ENCODE data around the gene NACA. TPM values are rescaled to one million over a fixed set of nuclear protein-coding genes. Genes with fewer than 3 reads are reported as not detected.

Gene NACA
- total and polyA plus RNA-seq, 2 of the 13 experiments (the other 11 are each of a cell fraction or from before 2014, with no cell fraction given) = 799 to 1,700 TPM

DNA sequence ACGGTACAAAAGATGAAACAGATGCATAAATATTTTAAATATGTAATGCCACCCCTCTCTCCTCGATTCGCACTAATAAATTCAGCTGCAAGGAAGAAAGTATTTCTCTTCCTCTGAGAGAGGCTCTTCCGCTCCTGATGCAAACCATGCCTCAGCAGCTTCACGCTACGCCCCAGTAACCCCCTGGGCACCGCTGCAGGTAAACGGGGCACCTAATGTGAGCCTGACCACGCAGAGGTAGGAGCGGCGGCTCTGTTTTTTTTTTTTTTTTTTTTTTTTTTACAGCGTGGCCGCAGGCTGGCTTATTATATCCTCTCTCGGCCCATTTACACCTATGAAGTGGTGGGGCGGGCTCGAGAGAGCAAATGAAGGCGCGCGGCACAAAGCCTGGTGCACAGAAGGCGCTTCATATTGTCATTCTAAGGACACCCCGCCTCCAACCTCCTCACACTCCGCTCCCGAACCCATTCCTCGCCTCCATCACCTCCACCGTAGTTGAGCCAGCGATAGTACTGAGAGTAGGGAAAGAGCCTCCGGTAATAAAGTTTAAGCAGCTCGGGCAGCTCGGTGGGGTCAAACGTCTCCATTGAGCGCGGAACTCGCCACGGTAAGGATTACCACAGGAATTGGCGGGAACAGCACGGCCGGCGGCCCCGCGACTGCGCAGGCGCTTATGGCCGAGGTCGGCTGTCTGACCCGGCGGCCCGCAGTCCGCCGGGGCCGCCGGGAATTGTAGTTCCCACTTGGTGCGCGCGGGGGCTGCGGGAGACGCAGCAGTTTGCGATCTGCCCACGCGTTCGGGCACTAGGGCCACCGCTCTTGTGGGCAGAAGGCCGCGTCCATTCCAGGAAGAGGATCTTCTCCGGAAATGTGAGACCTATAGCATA is 26.9 kb upstream of the NACA start, which contains the start of gene PRIM1 (continued):
- TF ChIP-seq, protein P1, sequence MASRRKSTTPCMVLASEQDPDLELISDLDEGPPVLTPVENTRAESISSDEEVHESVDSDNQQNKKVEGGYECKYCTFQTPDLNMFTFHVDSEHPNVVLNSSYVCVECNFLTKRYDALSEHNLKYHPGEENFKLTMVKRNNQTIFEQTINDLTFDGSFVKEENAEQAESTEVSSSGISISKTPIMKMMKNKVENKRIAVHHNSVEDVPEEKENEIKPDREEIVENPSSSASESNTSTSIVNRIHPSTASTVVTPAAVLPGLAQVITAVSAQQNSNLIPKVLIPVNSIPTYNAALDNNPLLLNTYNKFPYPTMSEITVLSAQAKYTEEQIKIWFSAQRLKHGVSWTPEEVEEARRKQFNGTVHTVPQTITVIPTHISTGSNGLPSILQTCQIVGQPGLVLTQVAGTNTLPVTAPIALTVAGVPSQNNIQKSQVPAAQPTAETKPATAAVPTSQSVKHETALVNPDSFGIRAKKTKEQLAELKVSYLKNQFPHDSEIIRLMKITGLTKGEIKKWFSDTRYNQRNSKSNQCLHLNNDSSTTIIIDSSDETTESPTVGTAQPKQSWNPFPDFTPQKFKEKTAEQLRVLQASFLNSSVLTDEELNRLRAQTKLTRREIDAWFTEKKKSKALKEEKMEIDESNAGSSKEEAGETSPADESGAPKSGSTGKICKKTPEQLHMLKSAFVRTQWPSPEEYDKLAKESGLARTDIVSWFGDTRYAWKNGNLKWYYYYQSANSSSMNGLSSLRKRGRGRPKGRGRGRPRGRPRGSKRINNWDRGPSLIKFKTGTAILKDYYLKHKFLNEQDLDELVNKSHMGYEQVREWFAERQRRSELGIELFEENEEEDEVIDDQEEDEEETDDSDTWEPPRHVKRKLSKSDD (CRISPR knock-in tag; IDR thresholded peaks at IDR 0.05; ENCODE audit: low read depth) = no peak
- TF ChIP-seq ZNF30 (CRISPR knock-in tag; IDR thresholded peaks at IDR 0.05) (no peak), ZNF350 (CRISPR knock-in tag; IDR thresholded peaks at IDR 0.05; ENCODE audit: borderline replicate concordance, low read depth) (peak; percentile 65; the same call in 1 of the 2 replicates), GTF2F1 (IDR thresholded peaks at IDR 0.05; ENCODE audit: low read length) (no peak), CENPT (CRISPR knock-in tag; IDR thresholded peaks at IDR 0.05; ENCODE audit: low read depth) (no peak), PHF20 (CRISPR knock-in tag; IDR thresholded peaks at IDR 0.05) (peak; percentile 46; the same call in 1 of the 2 replicates), SMAD9 (CRISPR knock-in tag; IDR thresholded peaks at IDR 0.05) (no peak), KDM3A (CRISPR knock-in tag; IDR thresholded peaks at IDR 0.05; ENCODE audit: low read depth) (peak; percentile 20; the same call in 1 of the 2 replicates), HOXA3 (CRISPR knock-in tag; IDR thresholded peaks at IDR 0.05) (no peak)
- TF ChIP-seq, protein P2, sequence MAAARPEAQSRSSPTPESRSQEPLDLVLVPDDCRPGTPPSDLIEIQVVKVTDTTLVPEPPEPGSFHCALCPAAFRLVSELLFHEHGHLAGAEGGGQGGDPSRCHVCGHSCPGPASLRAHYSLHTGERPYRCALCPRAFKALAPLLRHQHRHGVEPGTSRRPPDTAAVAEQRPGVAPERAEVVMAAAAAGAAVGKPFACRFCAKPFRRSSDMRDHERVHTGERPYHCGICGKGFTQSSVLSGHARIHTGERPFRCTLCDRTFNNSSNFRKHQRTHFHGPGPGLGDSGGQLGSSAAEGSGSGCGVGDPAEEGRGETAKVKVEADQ (CRISPR knock-in tag; IDR thresholded peaks at IDR 0.05; ENCODE audit: borderline replicate concordance) = no peak
- TF ChIP-seq, protein P3, sequence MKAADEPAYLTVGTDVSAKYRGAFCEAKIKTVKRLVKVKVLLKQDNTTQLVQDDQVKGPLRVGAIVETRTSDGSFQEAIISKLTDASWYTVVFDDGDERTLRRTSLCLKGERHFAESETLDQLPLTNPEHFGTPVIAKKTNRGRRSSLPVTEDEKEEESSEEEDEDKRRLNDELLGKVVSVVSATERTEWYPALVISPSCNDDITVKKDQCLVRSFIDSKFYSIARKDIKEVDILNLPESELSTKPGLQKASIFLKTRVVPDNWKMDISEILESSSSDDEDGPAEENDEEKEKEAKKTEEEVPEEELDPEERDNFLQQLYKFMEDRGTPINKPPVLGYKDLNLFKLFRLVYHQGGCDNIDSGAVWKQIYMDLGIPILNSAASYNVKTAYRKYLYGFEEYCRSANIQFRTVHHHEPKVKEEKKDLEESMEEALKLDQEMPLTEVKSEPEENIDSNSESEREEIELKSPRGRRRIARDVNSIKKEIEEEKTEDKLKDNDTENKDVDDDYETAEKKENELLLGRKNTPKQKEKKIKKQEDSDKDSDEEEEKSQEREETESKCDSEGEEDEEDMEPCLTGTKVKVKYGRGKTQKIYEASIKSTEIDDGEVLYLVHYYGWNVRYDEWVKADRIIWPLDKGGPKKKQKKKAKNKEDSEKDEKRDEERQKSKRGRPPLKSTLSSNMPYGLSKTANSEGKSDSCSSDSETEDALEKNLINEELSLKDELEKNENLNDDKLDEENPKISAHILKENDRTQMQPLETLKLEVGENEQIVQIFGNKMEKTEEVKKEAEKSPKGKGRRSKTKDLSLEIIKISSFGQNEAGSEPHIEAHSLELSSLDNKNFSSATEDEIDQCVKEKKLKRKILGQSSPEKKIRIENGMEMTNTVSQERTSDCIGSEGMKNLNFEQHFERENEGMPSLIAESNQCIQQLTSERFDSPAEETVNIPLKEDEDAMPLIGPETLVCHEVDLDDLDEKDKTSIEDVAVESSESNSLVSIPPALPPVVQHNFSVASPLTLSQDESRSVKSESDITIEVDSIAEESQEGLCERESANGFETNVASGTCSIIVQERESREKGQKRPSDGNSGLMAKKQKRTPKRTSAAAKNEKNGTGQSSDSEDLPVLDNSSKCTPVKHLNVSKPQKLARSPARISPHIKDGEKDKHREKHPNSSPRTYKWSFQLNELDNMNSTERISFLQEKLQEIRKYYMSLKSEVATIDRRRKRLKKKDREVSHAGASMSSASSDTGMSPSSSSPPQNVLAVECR (CRISPR knock-in tag; IDR thresholded peaks at IDR 0.05; ENCODE audit: borderline replicate concordance) = peak; percentile 78; the same call in 1 of the 2 replicates
- TF ChIP-seq, protein P4, sequence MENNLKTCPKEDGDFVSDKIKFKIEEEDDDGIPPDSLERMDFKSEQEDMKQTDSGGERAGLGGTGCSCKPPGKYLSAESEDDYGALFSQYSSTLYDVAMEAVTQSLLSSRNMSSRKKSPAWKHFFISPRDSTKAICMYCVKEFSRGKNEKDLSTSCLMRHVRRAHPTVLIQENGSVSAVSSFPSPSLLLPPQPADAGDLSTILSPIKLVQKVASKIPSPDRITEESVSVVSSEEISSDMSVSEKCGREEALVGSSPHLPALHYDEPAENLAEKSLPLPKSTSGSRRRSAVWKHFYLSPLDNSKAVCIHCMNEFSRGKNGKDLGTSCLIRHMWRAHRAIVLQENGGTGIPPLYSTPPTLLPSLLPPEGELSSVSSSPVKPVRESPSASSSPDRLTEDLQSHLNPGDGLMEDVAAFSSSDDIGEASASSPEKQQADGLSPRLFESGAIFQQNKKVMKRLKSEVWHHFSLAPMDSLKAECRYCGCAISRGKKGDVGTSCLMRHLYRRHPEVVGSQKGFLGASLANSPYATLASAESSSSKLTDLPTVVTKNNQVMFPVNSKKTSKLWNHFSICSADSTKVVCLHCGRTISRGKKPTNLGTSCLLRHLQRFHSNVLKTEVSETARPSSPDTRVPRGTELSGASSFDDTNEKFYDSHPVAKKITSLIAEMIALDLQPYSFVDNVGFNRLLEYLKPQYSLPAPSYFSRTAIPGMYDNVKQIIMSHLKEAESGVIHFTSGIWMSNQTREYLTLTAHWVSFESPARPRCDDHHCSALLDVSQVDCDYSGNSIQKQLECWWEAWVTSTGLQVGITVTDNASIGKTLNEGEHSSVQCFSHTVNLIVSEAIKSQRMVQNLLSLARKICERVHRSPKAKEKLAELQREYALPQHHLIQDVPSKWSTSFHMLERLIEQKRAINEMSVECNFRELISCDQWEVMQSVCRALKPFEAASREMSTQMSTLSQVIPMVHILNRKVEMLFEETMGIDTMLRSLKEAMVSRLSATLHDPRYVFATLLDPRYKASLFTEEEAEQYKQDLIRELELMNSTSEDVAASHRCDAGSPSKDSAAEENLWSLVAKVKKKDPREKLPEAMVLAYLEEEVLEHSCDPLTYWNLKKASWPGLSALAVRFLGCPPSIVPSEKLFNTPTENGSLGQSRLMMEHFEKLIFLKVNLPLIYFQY (CRISPR knock-in tag; IDR thresholded peaks at IDR 0.05; ENCODE audit: borderline replicate concordance) = no peak
- TF ChIP-seq, protein P5, sequence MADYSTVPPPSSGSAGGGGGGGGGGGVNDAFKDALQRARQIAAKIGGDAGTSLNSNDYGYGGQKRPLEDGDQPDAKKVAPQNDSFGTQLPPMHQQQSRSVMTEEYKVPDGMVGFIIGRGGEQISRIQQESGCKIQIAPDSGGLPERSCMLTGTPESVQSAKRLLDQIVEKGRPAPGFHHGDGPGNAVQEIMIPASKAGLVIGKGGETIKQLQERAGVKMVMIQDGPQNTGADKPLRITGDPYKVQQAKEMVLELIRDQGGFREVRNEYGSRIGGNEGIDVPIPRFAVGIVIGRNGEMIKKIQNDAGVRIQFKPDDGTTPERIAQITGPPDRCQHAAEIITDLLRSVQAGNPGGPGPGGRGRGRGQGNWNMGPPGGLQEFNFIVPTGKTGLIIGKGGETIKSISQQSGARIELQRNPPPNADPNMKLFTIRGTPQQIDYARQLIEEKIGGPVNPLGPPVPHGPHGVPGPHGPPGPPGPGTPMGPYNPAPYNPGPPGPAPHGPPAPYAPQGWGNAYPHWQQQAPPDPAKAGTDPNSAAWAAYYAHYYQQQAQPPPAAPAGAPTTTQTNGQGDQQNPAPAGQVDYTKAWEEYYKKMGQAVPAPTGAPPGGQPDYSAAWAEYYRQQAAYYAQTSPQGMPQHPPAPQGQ (CRISPR knock-in tag; IDR thresholded peaks at IDR 0.05; ENCODE audit: borderline replicate concordance) = no peak
